Esophagus squamous epithelium (tissue), 4 donors: ENCODE data around the gene RBMX2.

Experiments
- POLR2A ChIP-seq, 4 donors: fragments of 450-650 bp; IDR thresholded peaks; one replicate each; pipeline ENCODE4 v1.6.1; 2017; ENCODE audit warnings: antibody characterized with exemption in 4 of 4, mild to moderate bottlenecking in 4 of 4, moderate library complexity in 3 of 4
- TF ChIP-seq, protein P1 (sequence below), 6 experiments: fragments of 450-650 bp in 4 of 6; fragments of 200-600 bp in 2 of 6; sonication (generic) in 2 of 6; IDR thresholded peaks; one replicate each; pipeline ENCODE4 v1.5.1; 2016 to 2019; ENCODE audit warnings: antibody characterized with exemption in 6 of 6, mild to moderate bottlenecking in 4 of 6, moderate library complexity in 4 of 6

- TF ChIP-seq, protein P1, sequence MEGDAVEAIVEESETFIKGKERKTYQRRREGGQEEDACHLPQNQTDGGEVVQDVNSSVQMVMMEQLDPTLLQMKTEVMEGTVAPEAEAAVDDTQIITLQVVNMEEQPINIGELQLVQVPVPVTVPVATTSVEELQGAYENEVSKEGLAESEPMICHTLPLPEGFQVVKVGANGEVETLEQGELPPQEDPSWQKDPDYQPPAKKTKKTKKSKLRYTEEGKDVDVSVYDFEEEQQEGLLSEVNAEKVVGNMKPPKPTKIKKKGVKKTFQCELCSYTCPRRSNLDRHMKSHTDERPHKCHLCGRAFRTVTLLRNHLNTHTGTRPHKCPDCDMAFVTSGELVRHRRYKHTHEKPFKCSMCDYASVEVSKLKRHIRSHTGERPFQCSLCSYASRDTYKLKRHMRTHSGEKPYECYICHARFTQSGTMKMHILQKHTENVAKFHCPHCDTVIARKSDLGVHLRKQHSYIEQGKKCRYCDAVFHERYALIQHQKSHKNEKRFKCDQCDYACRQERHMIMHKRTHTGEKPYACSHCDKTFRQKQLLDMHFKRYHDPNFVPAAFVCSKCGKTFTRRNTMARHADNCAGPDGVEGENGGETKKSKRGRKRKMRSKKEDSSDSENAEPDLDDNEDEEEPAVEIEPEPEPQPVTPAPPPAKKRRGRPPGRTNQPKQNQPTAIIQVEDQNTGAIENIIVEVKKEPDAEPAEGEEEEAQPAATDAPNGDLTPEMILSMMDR (IDR thresholded peaks at IDR 0.05) = no peak
- no peak for TF ChIP-seq POLR2A (IDR thresholded peaks at IDR 0.05)
These were observed 45.2 kb downstream of the RBMX2 start for GRCh38 chrX:130446974-130447373.
